Progenitor cell of endocrine pancreas (in vitro differentiated cells): ENCODE measurements around the gene FBXO47. TPM values are rescaled to one million over a fixed set of nuclear protein-coding genes. Genes with fewer than 3 reads are reported as not detected.
"Not testable (repeated sequence)": the region's sequence is repeated elsewhere in the genome, so short reads cannot be mapped to it uniquely, and the experiment has no call there.

Experiments
- DNase-seq: peaks from one replicate; pipeline ENCODE4 v3.0.0; 2021; ENCODE audit warnings: low spot score; ENCODE audit not compliant: unreplicated experiment
- H3K27ac Mint-ChIP-seq: 2 replicates; pipeline ENCODE4 v1.8.0; 2021; ENCODE audit warnings: mild to moderate bottlenecking, moderate library complexity, mixed read lengths
- H3K27me3 Mint-ChIP-seq: 2 replicates; pipeline ENCODE4 v1.8.0; 2021; ENCODE audit warnings: mixed read lengths
- H3K36me3 Mint-ChIP-seq: 2 replicates; pipeline ENCODE4 v1.8.0; 2022; ENCODE audit warnings: mixed read lengths; ENCODE audit not compliant: insufficient read depth
- H3K4me1 Mint-ChIP-seq: 2 replicates; pipeline ENCODE4 v1.8.0; 2021; ENCODE audit warnings: low read depth, mixed read lengths
- H3K4me3 Mint-ChIP-seq: 2 replicates; pipeline ENCODE4 v1.8.0; 2021; ENCODE audit warnings: low read depth, mild to moderate bottlenecking, moderate library complexity, mixed read lengths
- H3K9me3 Mint-ChIP-seq: 2 replicates; pipeline ENCODE4 v1.8.0; 2021; ENCODE audit warnings: low read depth, mixed read lengths
- CTCF ChIP-seq: fragments of 200-600 bp; sonication (generic); IDR thresholded peaks from one replicate; pipeline ENCODE4 v1.5.0; 2021; ENCODE audit warnings: antibody characterized with exemption, mild to moderate bottlenecking; ENCODE audit not compliant: unreplicated experiment
- total RNA-seq: library from RNA; stranded (reverse); gene quantifications from 2 replicates; pipeline ENCODE4 v1.2.1, GENCODE V29; 2021

Gene FBXO47
- total RNA-seq, 1 donor from 2014 or later, result not detected

- Mint-ChIP-seq H3K4me3 (no peak overlapping the region), H3K27me3 (no peaks in the 10 kb centered on the region), H3K4me1 (no peaks in the 10 kb centered on the region), H3K9me3 (no peaks in the 10 kb centered on the region), H3K36me3 (peaks cover 9% of the 10 kb centered on the region), H3K27ac (no peak overlapping the region)
- no peak for TF ChIP-seq CTCF
- no peak for DNase-seq
These were observed 54.9 kb downstream of the FBXO47 start for GRCh38 chr17:38912221-38912813.

- not testable (repeated sequence) for H3K4me3 Mint-ChIP-seq, H3K4me1 Mint-ChIP-seq, DNase-seq, H3K36me3 Mint-ChIP-seq, H3K27ac Mint-ChIP-seq, H3K9me3 Mint-ChIP-seq, H3K27me3 Mint-ChIP-seq
These were observed 55.5 kb downstream of the FBXO47 start for GRCh38 chr17:38911731-38912081.

DNA sequence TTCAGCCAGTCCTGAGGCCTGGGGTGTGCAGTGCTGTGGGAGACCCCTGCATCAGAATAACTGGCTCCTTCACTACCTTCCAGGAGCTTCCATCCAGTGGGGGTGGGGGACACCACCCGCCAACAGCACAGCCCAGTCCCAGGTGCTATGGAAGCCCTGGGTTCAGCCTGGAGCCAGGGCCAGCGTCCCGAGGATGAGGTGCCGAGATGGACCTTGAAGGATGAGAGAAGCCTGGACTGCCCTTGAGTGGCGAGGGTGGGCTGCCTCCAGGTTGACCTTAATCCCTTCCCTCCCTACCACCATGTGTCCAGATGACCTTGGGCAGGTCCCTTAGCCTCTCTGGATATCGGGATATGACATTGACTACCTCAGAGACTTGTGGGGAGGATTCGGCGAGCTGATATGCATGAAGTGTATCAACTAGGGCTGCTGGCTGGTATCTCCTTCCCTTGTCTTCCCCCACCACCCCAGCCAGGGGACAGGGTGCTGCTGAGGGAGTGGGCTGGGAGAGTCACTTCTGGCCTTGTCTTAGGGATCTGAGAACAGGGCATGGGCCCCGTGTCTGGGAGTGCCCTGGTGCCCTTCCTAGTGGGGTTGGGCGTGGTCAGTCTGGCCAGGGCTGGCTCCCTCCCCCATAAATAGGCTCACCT is 56.0 kb downstream of the FBXO47 start:
- DNase-seq, result no peak
- no peaks in the 10 kb centered on the region for H3K4me1 Mint-ChIP-seq
- H3K4me3 Mint-ChIP-seq, result no peak overlapping the region
- no peak overlapping the region for H3K27ac Mint-ChIP-seq
- no peaks in the 10 kb centered on the region for H3K9me3 Mint-ChIP-seq
- no peaks in the 10 kb centered on the region for H3K27me3 Mint-ChIP-seq
- no peak for TF ChIP-seq CTCF
- H3K36me3 Mint-ChIP-seq, result peaks cover 6% of the 10 kb centered on the region

- Mint-ChIP-seq H3K36me3 (peaks cover 4% of the 10 kb centered on the region), H3K27ac (no peak overlapping the region), H3K4me1 (no peaks in the 10 kb centered on the region), H3K4me3 (no peak overlapping the region), H3K9me3 (no peaks in the 10 kb centered on the region), H3K27me3 (no peaks in the 10 kb centered on the region)
- DNase-seq, result no peak
- TF ChIP-seq CTCF, result no peak
These were observed 56.9 kb downstream of the FBXO47 start for GRCh38 chr17:38910325-38910724.

DNA sequence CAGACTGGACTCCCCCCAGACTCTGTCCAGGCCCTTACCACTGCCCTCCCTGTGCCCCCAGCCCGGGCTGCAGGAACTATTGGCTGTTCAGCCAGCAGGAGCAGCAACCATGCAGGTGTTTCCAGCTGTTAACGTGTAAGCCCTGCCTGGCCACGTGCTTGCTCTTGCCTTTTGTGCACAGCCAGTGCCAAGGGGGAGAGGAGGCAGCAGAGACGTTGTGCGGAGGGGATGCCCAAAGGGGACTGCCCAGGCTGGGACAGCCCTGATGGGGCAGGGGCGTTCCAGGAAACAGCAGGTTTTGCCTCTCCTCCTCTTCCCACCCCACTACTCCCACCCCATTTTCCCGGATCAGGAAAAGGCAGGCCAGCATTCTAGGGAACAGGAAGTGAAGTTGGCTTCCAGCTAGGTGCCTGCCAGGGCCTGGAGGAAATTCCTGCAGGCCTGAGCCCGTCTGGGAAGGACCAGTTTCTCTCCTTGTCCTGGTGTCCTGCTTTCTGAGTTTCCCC is 58.5 kb downstream of the FBXO47 start:
- H3K4me3 Mint-ChIP-seq, result no peak overlapping the region
- H3K4me1 Mint-ChIP-seq, result no peaks in the 10 kb centered on the region
- TF ChIP-seq CTCF, result no peak
- peaks cover 14% of the 10 kb centered on the region for H3K36me3 Mint-ChIP-seq
- no peak overlapping the region for H3K27ac Mint-ChIP-seq
- no peaks in the 10 kb centered on the region for H3K27me3 Mint-ChIP-seq
- DNase-seq, result no peak
- no peaks in the 10 kb centered on the region for H3K9me3 Mint-ChIP-seq
